A549 (cell line): ENCODE results near the gene TRAPPC2L.

Source experiments
- BHLHE40 ChIP-seq: IDR thresholded peaks from 2 replicates; pipeline ENCODE4 v1.6.1; 2012; ENCODE audit warnings: low read depth, low read length, inconsistent platforms
- CBX8 ChIP-seq: fragments of 200-600 bp; sonication (generic); IDR thresholded peaks from 2 replicates; pipeline ENCODE4 v1.6.1; 2016
- CHD4 ChIP-seq: fragments of 200-600 bp; sonication (generic); IDR thresholded peaks from 2 replicates; pipeline ENCODE4 v1.6.1; 2016; ENCODE audit warnings: antibody characterized with exemption, mild to moderate bottlenecking, borderline replicate concordance
- CTCF ChIP-seq: fragments of >200 bp; sonication (Bioruptor Twin); formaldehyde crosslinking; IDR thresholded peaks from 3 replicates; pipeline ENCODE4 v1.5.1; 2016
- ESRRA ChIP-seq: fragments of 150-350 bp; IDR thresholded peaks from 2 replicates; pipeline ENCODE4 v1.6.1; 2014; ENCODE audit warnings: mild to moderate bottlenecking, low read length, borderline replicate concordance
- JUN ChIP-seq, 2 experiments: fragments of >200 bp; sonication (Bioruptor Twin); formaldehyde crosslinking; IDR thresholded peaks; 2 replicates in 1 of 2; 3 replicates in 1 of 2; pipeline ENCODE4 v1.6.1; 2016 to 2017
- MAFK ChIP-seq: fragments of 450-650 bp; IDR thresholded peaks from 2 replicates; pipeline ENCODE4 v1.6.1; 2014; ENCODE audit not compliant: partially characterized antibody
- POLR2A ChIP-seq: IDR thresholded peaks from 2 replicates; pipeline ENCODE4 v1.6.1; 2012; ENCODE audit warnings: mild to moderate bottlenecking, low read length
- RFX5 ChIP-seq: fragments of 450-650 bp; IDR thresholded peaks from 2 replicates; pipeline ENCODE4 v1.7.1; 2014; ENCODE audit warnings: antibody characterized with exemption, mild to moderate bottlenecking, moderate library complexity
- ZFP36 ChIP-seq: fragments of 450-650 bp; IDR thresholded peaks from 2 replicates; pipeline ENCODE4 v1.6.1; 2014; ENCODE audit warnings: borderline replicate concordance; ENCODE audit not compliant: partially characterized antibody
- ZSCAN20 ChIP-seq: fragments of 250-450 bp; sonication (Bioruptor Pico); IDR thresholded peaks from 2 replicates; pipeline ENCODE4 v1.8.0; 2022; ENCODE audit warnings: mild to moderate bottlenecking, moderate library complexity
- TF ChIP-seq, protein P1 (sequence below): IDR thresholded peaks from 2 replicates; pipeline ENCODE4 v1.6.1; 2012

GRCh38 chr16:88897696-88898425 is 40.9 kb downstream of the TRAPPC2L start:
- TF ChIP-seq CTCF (no peak), POLR2A (no peak), JUN (IDR thresholded peaks at IDR 0.05) (no peak), BHLHE40 (no peak), MAFK (no peak), CBX8 (no peak), ZFP36 (no peak), RFX5 (no peak), ZSCAN20 (CRISPR knock-in tag) (no peak), ESRRA (no peak), CHD4 (no peak)
- TF ChIP-seq, protein P1, sequence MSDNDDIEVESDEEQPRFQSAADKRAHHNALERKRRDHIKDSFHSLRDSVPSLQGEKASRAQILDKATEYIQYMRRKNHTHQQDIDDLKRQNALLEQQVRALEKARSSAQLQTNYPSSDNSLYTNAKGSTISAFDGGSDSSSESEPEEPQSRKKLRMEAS, result no peak
